HG02798 (cell line): ENCODE data around the gene CCNY.
"Not testable (repeated sequence)": the region's sequence is repeated elsewhere in the genome, so short reads cannot be mapped to it uniquely, and the experiment has no call there.

Source experiments
- ATAC-seq: cut with Tn5 transposase; IDR thresholded peaks from one replicate; pipeline ENCODE4 v1.9.1; 2021; ENCODE audit warnings: mild to moderate bottlenecking; ENCODE audit not compliant: unreplicated experiment, poor library complexity

Gene CCNY

GRCh38 chr10:35504132-35504531 lies 167.8 kb downstream of the CCNY start:
- no peak for ATAC-seq

- no peak for ATAC-seq
Measured at GRCh38 chr10:35505241-35505873, 169.0 kb downstream of the CCNY start.

GRCh38 chr10:35506741-35507140 lies 170.4 kb downstream of the CCNY start:
- no peak for ATAC-seq

GRCh38 chr10:35507519-35508109 lies 171.3 kb downstream of the CCNY start:
- no peak for ATAC-seq

- ATAC-seq, result no peak
Measured at GRCh38 chr10:35508647-35509046, 172.3 kb downstream of the CCNY start.

- no peak for ATAC-seq
Measured at GRCh38 chr10:35510891-35511290, 174.6 kb downstream of the CCNY start.

- no peak for ATAC-seq
Measured at GRCh38 chr10:35511647-35512046, 175.3 kb downstream of the CCNY start.

- ATAC-seq, result no peak
Measured at GRCh38 chr10:35516102-35516670, 179.9 kb downstream of the CCNY start.

GRCh38 chr10:35517431-35518181 lies 181.3 kb downstream of the CCNY start:
- ATAC-seq, result no peak

- ATAC-seq, result not testable (repeated sequence)
Measured at GRCh38 chr10:35518187-35518586, 181.9 kb downstream of the CCNY start.

GRCh38 chr10:35520996-35521395 lies 184.7 kb downstream of the CCNY start:
- no peak for ATAC-seq

GRCh38 chr10:35523670-35524225 lies 187.4 kb downstream of the CCNY start:
- peak; percentile 44 for ATAC-seq

GRCh38 chr10:35526746-35527145 lies 190.4 kb downstream of the CCNY start:
- ATAC-seq, result no peak

GRCh38 chr10:35532141-35532540 lies 195.8 kb downstream of the CCNY start:
- no peak for ATAC-seq

GRCh38 chr10:35533565-35533964 lies 197.3 kb downstream of the CCNY start:
- no peak for ATAC-seq

- ATAC-seq, result no peak
Measured at GRCh38 chr10:35535136-35535535, 198.8 kb downstream of the CCNY start.

GRCh38 chr10:35536789-35537188 lies 200.5 kb downstream of the CCNY start:
- ATAC-seq, result no peak

GRCh38 chr10:35537925-35538324 lies 201.6 kb downstream of the CCNY start:
- ATAC-seq, result not testable (repeated sequence)

GRCh38 chr10:35540296-35541164 lies 204.2 kb downstream of the CCNY start:
- ATAC-seq, result no peak

GRCh38 chr10:35541720-35542119 lies 205.4 kb downstream of the CCNY start:
- ATAC-seq, result no peak
